HG03103 (cell line): ENCODE data around the gene FAM53B.
A peak's percentile ranks its signal among the peaks of the same experiment; 100 is the strongest.

Source experiments
- ATAC-seq: cut with Tn5 transposase; IDR thresholded peaks from one replicate; pipeline ENCODE4 v1.9.1; 2021; ENCODE audit warnings: low read depth; ENCODE audit not compliant: unreplicated experiment

FAM53B gene

GRCh38 chr10:124699471-124700292, 44.5 kb downstream of the FAM53B start:
- ATAC-seq, result no peak

DNA sequence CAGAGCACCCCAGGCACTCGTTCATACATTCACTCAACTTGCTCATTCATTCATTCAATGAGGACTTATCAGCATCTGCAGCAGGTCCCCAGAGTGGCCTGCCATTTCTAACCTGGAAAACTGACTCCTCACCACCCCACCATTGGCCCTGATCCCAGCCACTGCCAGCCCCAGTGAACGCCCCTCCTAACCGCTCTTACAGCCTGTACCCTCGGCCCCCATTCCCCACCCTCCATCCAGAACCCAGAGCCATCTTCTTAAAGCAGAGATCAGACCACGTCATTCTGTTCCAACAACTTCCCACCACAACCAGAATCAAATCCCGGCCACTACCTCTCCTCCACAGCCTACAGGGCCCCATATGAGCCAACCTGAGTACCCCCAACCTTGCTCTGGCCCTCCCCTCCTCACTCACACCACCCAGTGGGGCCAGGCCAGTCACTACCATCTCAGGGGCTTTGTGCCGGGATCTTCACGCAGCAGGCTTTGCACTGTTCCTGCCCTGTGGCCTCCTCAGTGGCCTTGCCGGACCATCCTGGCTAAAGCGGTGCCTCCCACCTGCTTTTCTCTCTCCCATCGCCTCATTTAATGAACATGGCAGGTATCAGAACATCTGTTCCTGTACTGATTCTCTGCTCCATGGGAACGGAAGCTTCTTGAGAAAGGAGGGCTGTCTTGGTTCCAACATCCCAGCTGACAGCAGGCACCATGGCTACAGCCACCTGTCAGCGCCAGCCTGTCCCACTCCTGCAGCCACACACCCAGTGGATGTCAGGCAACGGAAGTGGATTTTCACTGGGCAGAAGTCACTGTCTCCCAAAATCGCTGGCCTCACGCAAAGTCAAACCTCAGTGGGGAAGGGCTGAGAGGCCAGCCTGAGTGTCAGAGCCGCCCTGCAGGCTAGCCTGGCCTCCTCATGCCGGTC, 45.4 kb downstream of the FAM53B start:
- ATAC-seq, result no peak

GRCh38 chr10:124697837-124698544, 46.2 kb downstream of the FAM53B start:
- ATAC-seq, result no peak

DNA sequence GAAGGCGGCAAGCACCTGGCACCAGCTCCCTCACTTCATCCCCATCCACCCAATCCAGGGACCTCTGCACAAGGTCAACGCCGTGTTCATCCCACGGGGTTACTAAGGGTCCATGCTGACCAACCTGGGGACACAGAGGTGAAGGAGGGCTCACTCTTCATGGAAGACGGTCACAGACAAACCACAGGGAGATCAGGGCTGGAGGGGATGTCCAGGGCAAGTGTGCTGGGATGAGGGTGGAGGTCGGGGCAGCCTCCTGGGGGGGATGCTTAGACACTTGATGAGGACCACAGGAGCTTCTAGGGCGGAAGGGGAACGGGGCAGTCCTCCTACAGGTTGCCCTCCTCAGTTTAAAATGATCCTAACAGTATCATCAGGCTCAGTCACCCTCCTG, 46.7 kb downstream of the FAM53B start:
- no peak for ATAC-seq

DNA sequence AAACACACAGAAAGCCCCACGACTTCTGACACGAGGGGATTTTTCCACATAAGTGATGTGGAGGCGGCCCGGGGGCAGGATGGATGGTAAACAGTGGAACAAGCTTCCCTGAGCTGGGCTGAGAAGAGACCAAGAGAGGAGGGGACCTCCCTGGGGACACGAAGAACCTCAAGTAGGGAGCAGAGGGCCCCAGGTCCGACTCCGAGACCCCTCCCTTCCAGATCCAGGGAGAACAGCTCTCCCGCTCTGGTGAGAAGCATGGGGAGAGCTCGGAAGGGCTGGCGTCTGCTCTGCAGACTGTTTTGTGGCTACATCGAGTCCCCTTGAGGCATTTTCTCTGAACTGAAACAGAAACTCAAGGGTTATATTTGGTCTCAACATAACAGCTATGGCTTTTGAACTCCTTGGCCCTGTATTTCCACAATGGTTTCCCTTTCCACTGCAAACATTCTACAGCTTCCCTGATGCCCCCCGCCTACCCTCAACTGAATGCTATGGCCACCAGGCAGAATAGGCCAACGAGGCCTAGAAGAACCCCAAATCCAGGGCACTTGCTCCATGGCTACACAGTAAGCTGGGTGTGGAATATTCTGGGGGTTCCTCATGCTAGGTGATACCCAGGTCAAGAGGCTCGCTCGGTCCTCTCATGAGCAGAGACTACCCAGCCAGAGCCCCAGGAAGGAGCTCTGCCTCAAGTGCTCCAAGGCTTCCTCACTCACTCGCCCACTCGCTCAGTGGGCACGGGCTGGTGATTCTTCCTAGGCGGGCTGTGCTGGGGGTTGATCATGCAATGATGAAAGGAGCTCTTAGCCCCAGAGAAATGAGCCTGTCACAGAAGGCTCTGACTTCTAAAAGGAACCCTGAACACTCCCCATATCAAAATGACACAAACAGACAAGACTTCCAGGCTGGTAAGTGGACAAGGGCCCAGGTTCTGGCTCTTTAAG, 47.5 kb downstream of the FAM53B start:
- peak; percentile 65 for ATAC-seq

DNA sequence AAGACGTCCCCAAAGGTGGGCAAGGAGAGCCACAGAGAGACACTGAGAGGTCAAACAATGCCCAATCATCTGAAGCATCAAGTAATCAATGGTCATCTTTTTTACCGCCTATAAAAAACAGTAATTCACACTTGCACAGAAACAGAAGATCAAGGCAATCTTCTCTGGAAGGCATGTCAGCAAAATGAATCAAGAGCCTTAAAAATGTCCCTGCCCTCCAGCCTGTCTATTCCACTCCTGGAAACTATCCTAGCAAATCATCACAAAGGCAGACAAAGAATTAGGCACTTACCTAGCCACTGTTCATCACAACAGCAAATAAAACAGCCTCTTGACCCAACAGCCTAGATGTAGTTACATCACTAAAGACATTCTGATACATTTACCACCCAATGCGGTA, 48.9 kb downstream of the FAM53B start:
- no peak for ATAC-seq

GRCh38 chr10:124694481-124695220, 49.5 kb downstream of the FAM53B start:
- ATAC-seq, result no peak

GRCh38 chr10:124693801-124694416, 50.3 kb downstream of the FAM53B start:
- no peak for ATAC-seq

- ATAC-seq, result no peak
Measured at GRCh38 chr10:124693396-124693795, 50.8 kb downstream of the FAM53B start.

DNA sequence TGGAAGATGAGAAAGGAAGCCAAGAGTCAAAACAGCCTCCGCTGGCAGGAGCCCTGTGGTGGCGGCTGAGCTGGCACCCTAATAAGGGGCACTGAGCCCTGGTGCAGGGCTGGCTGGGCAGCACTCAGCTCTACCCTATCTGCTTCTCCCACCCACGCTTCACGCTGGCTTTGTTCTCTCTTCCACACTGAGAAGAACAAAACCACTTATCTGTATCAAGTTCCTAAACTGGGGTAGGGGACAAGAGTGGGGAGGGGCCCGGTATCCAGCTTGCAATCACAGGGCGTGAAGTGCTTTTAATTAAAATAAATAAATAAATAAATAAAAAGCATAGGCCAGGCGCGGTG, 52.1 kb downstream of the FAM53B start:
- no peak for ATAC-seq

- no peak for ATAC-seq
Measured at GRCh38 chr10:124691421-124692099, 52.6 kb downstream of the FAM53B start.

DNA sequence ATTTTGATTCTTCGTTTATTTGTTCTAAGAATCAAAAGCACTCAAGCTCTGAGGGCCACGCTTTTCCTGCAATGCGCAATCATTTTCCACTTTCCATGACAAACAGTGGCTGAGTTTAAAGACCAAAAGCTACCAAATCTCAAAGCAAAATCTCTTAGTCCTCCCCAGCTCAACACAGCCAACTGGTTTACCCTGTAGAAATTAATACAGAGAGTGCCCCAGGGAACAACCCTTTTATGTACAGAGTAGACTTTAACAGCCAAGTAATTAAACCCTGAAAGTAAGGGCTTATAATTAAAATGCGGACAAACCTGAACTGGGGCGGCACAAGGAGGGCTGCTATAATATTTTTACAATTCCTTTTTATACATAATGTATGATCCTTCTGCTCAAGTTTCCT, 53.2 kb downstream of the FAM53B start:
- ATAC-seq, result no peak

DNA sequence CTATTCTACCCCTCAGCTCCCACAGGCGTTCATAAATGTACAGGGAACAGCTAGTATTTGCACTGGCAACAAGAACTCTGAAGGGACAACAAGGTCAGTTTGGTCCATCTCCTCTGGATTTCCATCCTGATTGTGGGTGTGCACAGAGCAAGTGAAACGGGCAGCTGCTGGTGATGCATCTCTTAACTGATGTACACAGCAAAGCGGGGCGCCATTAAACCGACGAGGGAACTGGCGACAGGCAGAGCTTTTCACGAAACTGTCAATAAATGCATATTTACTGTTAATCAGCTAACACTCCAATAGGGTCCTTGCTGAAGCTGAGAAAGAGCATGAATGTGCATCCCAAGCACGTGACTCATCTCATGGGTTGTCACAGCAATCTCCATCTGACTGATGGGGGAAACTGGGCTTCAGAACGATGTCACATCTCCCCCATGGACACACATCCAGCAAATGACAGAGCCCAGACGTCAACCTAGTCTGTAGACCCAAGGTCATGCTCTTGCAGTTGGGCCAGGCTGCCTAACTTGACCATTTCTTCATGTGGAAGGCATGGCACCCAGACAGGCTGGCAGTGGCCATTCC, 54.2 kb downstream of the FAM53B start:
- ATAC-seq, result no peak

DNA sequence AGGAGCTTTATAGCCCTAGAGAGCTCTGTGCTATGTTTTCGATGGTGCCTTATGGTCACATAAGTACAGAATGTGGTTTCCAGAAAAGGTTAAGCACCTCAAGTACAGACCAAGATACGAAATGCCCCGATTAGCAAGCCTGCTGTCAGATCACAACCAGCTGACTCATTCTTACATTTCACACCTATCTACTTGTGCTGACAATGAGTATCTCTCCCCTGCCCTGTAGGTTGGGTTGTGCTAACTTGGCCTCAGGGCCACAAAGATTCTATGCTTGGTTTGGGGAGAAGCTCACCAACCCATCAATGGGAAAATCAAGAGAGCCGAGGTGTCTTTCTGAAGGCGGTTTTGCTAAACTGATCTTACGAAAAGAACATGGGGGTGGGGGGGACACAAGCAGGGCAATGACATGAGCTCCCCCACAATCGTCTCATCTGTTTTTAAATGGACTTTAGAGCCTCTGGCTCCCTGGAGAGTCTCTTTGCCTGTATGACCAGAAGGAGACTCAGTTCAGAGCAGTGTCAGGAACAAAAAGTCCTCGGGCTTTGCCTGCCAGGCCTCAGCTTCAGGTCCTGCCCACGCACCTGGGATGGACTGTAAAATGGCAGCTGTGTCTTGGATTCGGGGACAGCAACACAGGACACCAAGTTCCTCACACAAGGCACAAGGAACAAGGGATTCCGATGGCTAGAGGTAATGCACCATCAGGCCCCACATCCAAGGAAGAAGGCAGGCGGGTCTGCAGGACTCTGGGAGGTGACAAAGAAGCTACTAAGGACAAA, 55.1 kb downstream of the FAM53B start:
- peak; percentile 95 for ATAC-seq

GRCh38 chr10:124688386-124688785, 55.8 kb downstream of the FAM53B start:
- ATAC-seq, result peak; percentile 6

DNA sequence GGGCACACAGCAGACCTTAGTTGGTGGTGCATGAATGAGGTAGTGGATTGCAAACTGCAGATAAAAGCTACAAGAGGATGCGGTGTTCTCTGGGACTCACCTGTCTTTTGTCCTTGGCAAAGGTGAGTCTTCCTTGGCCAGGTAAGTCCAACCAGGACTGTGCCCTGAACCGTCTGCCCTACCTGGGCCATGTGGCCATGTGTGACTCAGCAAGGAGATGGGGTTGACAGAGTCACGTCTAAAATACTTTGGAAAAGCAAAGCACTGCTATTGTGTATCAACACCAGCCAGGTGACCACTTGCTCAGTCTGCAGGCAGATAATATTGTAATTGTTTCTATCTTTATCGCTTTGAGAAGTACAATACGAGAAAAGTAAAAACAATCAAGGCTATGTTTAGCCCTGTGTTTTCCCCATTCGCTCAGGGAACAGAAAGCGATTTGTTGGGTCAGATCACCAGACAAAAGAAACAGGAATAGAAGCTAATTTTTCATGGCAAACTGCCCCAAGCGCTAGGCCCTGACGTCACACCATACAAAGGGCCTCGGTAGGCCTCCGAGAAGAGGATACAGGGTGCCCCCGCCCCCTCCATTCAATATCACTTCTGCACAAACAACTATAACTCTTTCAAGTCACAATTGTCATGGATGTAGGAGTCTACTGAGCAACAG, 57.3 kb downstream of the FAM53B start:
- no peak for ATAC-seq

DNA sequence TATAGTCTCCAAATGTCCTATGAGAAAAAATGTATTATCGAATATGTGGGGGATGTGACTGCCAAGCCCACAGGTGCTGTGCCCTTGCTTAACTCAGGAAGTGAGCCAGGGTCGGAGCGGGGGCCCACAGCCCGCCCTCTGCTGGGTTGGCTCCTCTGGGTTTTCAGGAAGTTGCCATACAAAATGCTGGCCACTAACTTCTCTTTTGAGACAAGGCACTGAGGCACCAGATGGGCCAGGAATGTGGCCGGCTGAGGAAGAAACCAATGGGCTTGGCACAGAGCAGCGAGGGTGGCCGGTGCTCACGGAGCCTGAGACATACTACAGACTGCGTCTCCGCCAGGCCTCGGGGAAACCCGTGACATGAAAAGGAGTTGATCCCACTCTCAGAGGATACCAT, 58.9 kb downstream of the FAM53B start:
- ATAC-seq, result no peak
